Epithelial cell of proximal tubule (primary cell): ENCODE results near the gene MIDN. TPM values are rescaled to one million over a fixed set of nuclear protein-coding genes. Genes with fewer than 3 reads are reported as not detected.

Experiments
- DNase-seq: peaks from one replicate; pipeline ENCODE4 v3.0.0-alpha.2; 2011; ENCODE audit warnings: low read depth
- H3K4me3 ChIP-seq: 2 replicates; pipeline ENCODE4 v1.5.1; 2011; ENCODE audit warnings: low read depth, mild to moderate bottlenecking, low read length
- total RNA-seq: library from RNA; depleted of rRNA; stranded (reverse); fragments of >200 nt; gene quantifications from 2 replicates; pipeline ENCODE4 v1.2.3, GENCODE V29; 2015
- TF ChIP-seq, protein P1 (sequence below): conservative IDR thresholded peaks from 2 replicates; pipeline ENCODE4 v1.5.1; 2012; ENCODE audit warnings: low read depth, mild to moderate bottlenecking, low read length

MIDN gene
- total RNA-seq, 1 donor from 2014 or later = 66.3 TPM

DNA sequence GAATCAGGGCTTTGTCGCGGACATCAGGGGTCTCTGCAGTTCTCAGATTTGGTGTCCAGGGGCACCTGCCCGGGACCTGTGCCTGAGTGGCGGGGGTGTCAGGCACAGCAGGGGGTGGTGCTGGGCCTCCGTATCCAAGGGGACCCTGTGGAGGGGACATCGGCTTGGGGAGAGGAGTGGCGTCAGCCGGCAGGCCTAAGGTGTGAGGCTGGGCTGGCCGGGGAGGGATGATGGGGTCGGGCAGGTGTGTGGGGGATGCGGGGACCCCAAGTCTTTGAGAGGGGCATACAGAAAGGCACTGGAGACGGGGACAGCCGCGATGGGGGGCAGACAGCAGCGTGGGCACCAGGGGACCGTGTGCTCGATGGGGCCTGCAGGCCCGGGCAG lies 39.8 kb downstream of the MIDN start:
- no peak for DNase-seq
- TF ChIP-seq, protein P1, sequence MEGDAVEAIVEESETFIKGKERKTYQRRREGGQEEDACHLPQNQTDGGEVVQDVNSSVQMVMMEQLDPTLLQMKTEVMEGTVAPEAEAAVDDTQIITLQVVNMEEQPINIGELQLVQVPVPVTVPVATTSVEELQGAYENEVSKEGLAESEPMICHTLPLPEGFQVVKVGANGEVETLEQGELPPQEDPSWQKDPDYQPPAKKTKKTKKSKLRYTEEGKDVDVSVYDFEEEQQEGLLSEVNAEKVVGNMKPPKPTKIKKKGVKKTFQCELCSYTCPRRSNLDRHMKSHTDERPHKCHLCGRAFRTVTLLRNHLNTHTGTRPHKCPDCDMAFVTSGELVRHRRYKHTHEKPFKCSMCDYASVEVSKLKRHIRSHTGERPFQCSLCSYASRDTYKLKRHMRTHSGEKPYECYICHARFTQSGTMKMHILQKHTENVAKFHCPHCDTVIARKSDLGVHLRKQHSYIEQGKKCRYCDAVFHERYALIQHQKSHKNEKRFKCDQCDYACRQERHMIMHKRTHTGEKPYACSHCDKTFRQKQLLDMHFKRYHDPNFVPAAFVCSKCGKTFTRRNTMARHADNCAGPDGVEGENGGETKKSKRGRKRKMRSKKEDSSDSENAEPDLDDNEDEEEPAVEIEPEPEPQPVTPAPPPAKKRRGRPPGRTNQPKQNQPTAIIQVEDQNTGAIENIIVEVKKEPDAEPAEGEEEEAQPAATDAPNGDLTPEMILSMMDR = no peak
- no peak overlapping the region for H3K4me3 ChIP-seq

DNA sequence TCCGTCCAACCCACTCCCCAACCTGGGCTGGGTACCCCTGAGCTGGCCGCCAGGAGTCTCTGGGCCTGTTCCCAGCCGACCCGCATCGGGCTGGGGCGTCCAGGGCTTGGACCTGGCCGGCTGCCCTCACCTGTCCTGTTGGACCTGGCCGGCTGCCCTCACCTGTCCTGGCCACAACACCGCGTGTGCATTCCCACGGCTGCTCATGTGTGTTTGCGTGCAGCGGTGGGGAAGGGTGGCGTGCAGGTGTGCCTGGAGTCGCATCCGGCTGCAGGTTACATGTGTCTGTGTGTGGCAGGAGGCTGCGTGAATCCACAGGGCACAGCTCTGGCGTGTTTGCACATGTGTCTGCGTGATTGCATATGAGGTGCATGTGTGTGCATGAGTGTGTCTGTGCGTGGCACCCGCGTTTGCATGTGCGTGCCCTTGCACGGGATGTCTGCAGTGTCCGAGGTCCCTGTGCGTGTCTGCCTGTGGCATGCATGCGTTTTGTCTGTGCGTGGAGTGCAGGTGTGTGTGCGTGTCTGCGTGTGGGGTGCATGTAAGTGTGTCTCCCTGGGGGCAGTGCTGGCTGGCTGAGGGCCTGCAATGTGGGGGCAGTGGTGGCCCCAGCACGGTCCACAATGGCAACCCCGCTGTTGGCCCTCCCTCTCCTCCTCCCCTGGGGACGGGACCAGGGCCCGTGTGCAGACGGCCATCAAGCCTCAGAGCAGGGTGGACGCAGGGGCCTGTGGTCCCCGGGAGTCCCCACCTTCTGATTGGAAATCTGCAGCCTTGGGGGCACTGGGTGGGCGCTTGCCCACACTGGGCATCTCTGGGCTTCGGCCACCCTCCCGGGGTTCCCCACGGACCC lies 40.7 kb downstream of the MIDN start:
- TF ChIP-seq, protein P1 = no peak
- DNase-seq = no peak
- no peak overlapping the region for H3K4me3 ChIP-seq

DNA sequence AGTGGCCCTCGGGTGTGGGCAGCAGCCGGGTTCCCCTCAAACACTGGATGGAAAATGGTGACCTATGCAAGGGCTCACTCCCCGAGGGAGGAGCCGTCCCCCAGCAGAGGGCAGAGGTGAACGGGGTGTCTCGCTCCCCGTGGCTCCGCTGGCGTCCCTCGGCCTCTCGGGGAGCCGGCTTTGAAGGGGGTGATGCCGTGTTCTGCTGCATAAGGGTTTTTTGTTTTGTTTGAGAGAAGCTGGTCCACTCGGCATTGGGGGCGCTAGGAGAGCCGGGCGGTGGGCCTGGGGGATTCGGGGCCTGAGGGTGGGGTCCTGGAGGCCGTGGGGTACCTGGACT lies 41.3 kb downstream of the MIDN start:
- TF ChIP-seq, protein P1 = no peak
- H3K4me3 ChIP-seq = no peak overlapping the region
- no peak for DNase-seq

DNA sequence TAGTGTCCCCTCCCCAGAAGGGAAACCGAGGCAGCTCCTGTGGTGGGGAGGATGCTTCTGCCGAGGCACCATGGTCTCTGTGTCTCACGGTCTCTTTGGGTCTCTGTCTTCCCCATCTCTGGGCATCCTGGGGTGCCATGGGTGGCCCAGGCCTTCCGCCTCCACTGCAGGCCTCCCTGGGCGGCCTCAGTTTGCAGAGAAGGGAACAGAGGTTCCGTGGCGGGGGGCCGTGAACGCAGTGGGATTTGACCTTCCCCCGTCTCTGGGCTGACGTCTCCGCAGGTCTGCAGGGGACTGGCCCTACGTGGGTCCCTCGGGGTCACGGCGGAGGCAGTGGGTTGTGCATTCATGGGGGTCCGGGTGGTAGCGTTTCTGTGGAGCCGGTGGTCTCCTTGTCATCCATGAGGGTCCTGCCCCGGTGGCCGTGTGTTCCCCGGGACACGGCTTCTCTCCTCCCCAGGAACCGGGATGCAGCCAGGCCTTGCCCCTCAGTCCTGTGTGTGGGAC lies 41.9 kb downstream of the MIDN start:
- TF ChIP-seq, protein P1 = no peak
- no peak for DNase-seq
- H3K4me3 ChIP-seq = no peak overlapping the region

DNA sequence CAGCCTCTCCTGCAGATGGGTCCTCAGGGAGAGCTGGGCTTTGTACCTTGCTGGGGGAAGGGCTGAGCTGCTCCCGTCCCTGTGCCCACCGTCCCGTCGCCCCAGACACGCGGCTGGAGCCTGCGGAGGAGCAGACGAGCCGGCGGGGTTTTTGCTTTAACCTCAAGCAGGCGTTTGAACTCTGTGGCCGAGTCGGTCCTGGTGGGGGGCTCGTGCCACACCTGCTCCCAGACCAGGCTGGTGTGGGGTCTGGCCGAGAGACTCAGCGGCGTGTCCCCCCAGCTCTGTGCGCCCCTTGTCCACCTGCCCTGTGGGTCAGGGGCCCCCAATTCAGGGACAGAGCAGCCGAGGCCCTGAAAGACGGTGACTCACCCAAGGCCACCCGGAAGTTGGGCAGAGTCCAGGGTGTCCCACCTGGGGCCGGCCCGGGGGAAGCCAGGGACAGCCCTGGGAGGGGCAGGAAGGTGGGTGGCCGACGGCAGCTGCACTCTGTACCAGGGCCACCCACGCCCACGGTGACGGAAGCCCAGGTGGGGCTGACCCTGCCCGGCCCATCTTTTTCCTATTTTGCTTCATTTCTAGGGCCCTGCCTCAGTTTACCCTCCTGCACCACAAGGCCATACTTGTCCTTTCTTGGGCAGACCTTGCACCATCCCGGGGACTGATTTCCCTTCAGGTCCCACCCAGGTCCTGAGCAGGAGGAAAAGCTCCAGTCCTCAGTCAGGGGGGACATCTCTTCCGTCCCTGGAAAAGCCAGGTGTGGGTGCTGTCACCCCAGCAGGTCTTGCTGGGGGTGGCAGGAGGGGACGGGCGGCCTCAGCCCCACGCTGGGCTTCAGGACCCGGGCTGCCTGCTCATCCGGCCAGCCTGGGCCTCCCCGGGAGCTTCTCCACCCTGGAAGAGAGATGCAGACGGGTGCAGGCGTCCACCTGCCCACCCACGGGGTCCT lies 42.6 kb downstream of the MIDN start:
- no peak overlapping the region for H3K4me3 ChIP-seq
- TF ChIP-seq, protein P1 = no peak
- DNase-seq = no peak

DNA sequence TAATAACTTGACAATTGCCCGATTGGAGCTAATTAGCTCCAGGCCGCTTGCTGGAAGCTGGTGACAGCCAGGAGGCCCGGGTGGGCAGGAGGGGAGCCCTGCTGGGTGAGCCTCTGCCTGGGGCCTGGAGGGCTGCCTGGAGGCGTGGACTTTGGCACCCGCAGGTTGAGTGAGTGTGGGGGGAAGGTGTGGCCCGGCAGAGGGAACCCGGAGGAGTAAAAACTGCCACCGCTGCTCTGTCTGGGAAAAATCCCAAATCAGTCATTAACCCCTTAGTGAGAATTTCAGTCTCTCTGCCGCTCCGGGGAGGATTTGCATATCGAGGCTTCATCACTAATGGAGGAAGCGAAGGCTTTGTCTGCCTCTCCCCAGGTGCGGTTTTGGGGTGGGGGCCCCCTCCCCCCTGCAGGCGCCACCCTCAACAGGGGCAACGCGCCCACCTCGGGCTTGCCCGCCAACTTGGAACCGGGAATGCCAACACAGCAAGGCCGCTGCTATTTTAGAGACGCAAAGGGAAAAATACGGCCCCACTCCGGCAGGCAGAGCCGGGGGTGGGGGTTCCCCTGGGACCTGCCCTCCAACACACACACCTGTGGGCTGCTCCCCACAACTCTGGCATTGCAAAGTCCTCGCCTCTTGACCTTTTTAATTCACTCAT lies 43.5 kb downstream of the MIDN start:
- TF ChIP-seq, protein P1 = no peak
- no peak for DNase-seq
- no peak overlapping the region for H3K4me3 ChIP-seq
